ENCODE measurements around the gene VPS51. TPM values are rescaled to one million over a fixed set of nuclear protein-coding genes. Genes with fewer than 3 reads are reported as not detected.

The VPS51 gene
- polyA plus RNA-seq, 3 donors: 37.2 to 77.3 (median 39.4) TPM

- peak overlapping the region; percentile 91 for H3K9ac ChIP-seq (ENCODE audit: insufficient read depth, low read length, poor library complexity, severe bottlenecking)
- no peaks in the 10 kb centered on the region for H3K9me3 ChIP-seq (replicated peaks in 1 of 2; ENCODE audit: control insufficient read depth in 1 of 2, insufficient read depth in 1 of 2, low read length in 2 of 2)
- DNase-seq: no peak
- peak overlapping the region; percentile 62 to 95 (median 84) for H3K4me3 ChIP-seq (replicated peaks in 1 of 3; ENCODE audit: low read depth in 2 of 3, low read length in 3 of 3)
- H3K4me1 ChIP-seq (ENCODE audit: control insufficient read depth in 1 of 2, insufficient read depth in 2 of 2, low read length in 2 of 2): peaks cover 33 to 43% of the 10 kb centered on the region in 2 donors
- WGBS (ENCODE audit: insufficient coverage): 64% methylated on average over 14 of the region's 23 CpGs
- peak overlapping the region; percentile 98 for H2AFZ ChIP-seq (ENCODE audit: insufficient read depth, low read depth, low read length, poor library complexity, severe bottlenecking)
- H3K36me3 ChIP-seq (replicated peaks in 1 of 2; ENCODE audit: control insufficient read depth in 1 of 2, insufficient read depth in 2 of 2, low read length in 2 of 2): peaks cover 33 to 48% of the 10 kb centered on the region in 2 donors
- peaks cover 44% of the 10 kb centered on the region for H3K4me1 Mint-ChIP-seq
- H3K79me2 ChIP-seq (ENCODE audit: insufficient read depth, low read length): peaks cover 53% of the 10 kb centered on the region
- peak overlapping the region; percentile 95 for H3K4me2 ChIP-seq (replicated peaks; ENCODE audit: extremely low read depth, low read length, poor library complexity, severe bottlenecking)
- H3K27ac ChIP-seq (ENCODE audit: low read depth in 1 of 2, low read length in 2 of 2): peak overlapping the region; percentile 73 to 92
- H3K4me3 Mint-ChIP-seq: peak overlapping the region; percentile 88 to 95
- H4K20me1 ChIP-seq (ENCODE audit: insufficient read depth, low read length): no peaks in the 10 kb centered on the region
- H3K27me3 ChIP-seq (ENCODE audit: control insufficient read depth in 2 of 2, insufficient read depth in 2 of 2, low read length in 2 of 2): no peaks in the 10 kb centered on the region
- peaks cover 0 to 2% (median 0%) of the 10 kb centered on the region in 7 donors for H3K9me3 Mint-ChIP-seq
- no peaks in the 10 kb centered on the region for H3K27me3 Mint-ChIP-seq (ENCODE audit: low read depth in 3 of 3)
- TF ChIP-seq CTCF (IDR thresholded peaks at IDR 0.05): no peak
- intact Hi-C loops (cut with micrococcal nuclease): loop anchor here (1.0 to 5.0 kb wide), 5 partner anchors 12 to 72 kb away; partner anchors contain the start of genes FAU (in 2 of the 2), MRPL49 (in 2 of the 2), ARL2 (in 1 of the 2) and SNX15 (in 1 of the 2)
- H3K36me3 Mint-ChIP-seq: peaks cover 41 to 53% of the 10 kb centered on the region in 2 donors
- H3K27ac Mint-ChIP-seq: peak overlapping the region; percentile 93 to 98 (median 95)
Measured at GRCh38 chr11:65084598-65085375, 11.2 kb upstream of the VPS51 start.

GRCh38 chr11:65085446-65085845 is 10.6 kb upstream of the VPS51 start:
- Histone ChIP-seq H3K4me1 (ENCODE audit: control insufficient read depth in 1 of 2, insufficient read depth in 2 of 2, low read length in 2 of 2) (peaks cover 32 to 42% of the 10 kb centered on the region in 2 donors), H3K27ac (ENCODE audit: low read depth in 1 of 2, low read length in 2 of 2) (peak overlapping the region; percentile 73 to 92), H3K9me3 (replicated peaks in 1 of 2; ENCODE audit: control insufficient read depth in 1 of 2, insufficient read depth in 1 of 2, low read length in 2 of 2) (no peaks in the 10 kb centered on the region), H3K27me3 (ENCODE audit: control insufficient read depth in 2 of 2, insufficient read depth in 2 of 2, low read length in 2 of 2) (no peaks in the 10 kb centered on the region), H3K9ac (ENCODE audit: insufficient read depth, low read length, poor library complexity, severe bottlenecking) (no peak overlapping the region), H2AFZ (ENCODE audit: insufficient read depth, low read depth, low read length, poor library complexity, severe bottlenecking) (no peak overlapping the region), H3K36me3 (replicated peaks in 1 of 2; ENCODE audit: control insufficient read depth in 1 of 2, insufficient read depth in 2 of 2, low read length in 2 of 2) (peaks cover 33 to 48% of the 10 kb centered on the region in 2 donors), H4K20me1 (ENCODE audit: insufficient read depth, low read length) (no peaks in the 10 kb centered on the region), H3K79me2 (ENCODE audit: insufficient read depth, low read length) (peaks cover 47% of the 10 kb centered on the region), H3K4me2 (replicated peaks; ENCODE audit: extremely low read depth, low read length, poor library complexity, severe bottlenecking) (no peak overlapping the region), H3K4me3 (replicated peaks in 1 of 3; ENCODE audit: low read depth in 2 of 3, low read length in 3 of 3) (peak overlapping the region in 1 of 3 experiments; percentile 95)
- no peak for TF ChIP-seq CTCF (IDR thresholded peaks at IDR 0.05)
- Mint-ChIP-seq H3K4me1 (peaks cover 42% of the 10 kb centered on the region), H3K27ac (peak overlapping the region in 6 of 7 donors; percentile 47 to 98 (median 94)), H3K9me3 (peaks cover 0 to 2% (median 0%) of the 10 kb centered on the region in 7 donors), H3K27me3 (ENCODE audit: low read depth in 3 of 3) (no peaks in the 10 kb centered on the region), H3K36me3 (peaks cover 43 to 55% of the 10 kb centered on the region in 2 donors), H3K4me3 (peak overlapping the region; percentile 88 to 95)
- no peak for DNase-seq
- 86% methylated on average over 4 of the region's 4 CpGs for WGBS (ENCODE audit: insufficient coverage)
- intact Hi-C loops (cut with micrococcal nuclease): loop anchor here (2.0 to 5.0 kb wide), 2 partner anchors 37 to 53 kb away; partner anchors contain the start of genes FAU (in 2 of the 2) and MRPL49 (in 2 of the 2)
